Measurements from ENCODE around the gene ACOT9.

DNA sequence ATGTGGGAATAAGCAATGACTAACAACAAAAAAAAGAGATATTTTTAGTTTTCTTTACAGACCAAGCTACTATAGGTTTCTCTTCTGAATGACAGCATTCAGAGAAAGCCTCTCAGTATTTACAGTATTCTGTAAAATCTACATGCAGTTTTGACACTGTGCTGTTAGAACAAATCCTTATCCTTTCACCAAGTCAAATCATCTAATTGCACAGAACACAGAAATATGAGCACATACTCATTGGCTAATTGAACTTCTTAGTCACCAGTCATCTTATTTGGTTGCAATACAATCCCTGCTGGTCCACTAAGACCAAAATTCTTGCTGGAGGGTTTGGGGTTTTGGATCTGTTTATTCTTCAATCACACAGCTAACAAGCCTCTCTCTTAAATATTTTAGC is 5.7 kb downstream of the ACOT9 start:
- TF ChIP-seq, protein P1, sequence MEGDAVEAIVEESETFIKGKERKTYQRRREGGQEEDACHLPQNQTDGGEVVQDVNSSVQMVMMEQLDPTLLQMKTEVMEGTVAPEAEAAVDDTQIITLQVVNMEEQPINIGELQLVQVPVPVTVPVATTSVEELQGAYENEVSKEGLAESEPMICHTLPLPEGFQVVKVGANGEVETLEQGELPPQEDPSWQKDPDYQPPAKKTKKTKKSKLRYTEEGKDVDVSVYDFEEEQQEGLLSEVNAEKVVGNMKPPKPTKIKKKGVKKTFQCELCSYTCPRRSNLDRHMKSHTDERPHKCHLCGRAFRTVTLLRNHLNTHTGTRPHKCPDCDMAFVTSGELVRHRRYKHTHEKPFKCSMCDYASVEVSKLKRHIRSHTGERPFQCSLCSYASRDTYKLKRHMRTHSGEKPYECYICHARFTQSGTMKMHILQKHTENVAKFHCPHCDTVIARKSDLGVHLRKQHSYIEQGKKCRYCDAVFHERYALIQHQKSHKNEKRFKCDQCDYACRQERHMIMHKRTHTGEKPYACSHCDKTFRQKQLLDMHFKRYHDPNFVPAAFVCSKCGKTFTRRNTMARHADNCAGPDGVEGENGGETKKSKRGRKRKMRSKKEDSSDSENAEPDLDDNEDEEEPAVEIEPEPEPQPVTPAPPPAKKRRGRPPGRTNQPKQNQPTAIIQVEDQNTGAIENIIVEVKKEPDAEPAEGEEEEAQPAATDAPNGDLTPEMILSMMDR (IDR thresholded peaks at IDR 0.05; ENCODE audit: extremely low read depth in 1 of 2, insufficient read depth in 1 of 2, low read depth in 1 of 2, low read length in 2 of 2) = no peak
- TF ChIP-seq EZH2 (IDR thresholded peaks at IDR 0.05; ENCODE audit: borderline replicate concordance, low read depth, low read length, severe bottlenecking) (no peak), POLR2AphosphoS5 (IDR thresholded peaks at IDR 0.05; ENCODE audit: insufficient read depth, low read depth, low read length) (no peak), POLR2A (IDR thresholded peaks at IDR 0.05; ENCODE audit: low read depth, low read length) (no peak), GATA2 (IDR thresholded peaks at IDR 0.05; ENCODE audit: insufficient read depth, insufficient read length, low read depth, low read length) (no peak)
- TF ChIP-seq, protein P2, sequence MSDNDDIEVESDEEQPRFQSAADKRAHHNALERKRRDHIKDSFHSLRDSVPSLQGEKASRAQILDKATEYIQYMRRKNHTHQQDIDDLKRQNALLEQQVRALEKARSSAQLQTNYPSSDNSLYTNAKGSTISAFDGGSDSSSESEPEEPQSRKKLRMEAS (IDR thresholded peaks at IDR 0.05; ENCODE audit: insufficient read depth, insufficient read length) = no peak
